Measurements from ENCODE around the gene PTPRG. TPM values are rescaled to one million over a fixed set of nuclear protein-coding genes. Genes with fewer than 3 reads are reported as not detected.

Gene PTPRG
- total and polyA plus RNA-seq, 2 donors (not counting 1 experiment from before 2014, with no cell fraction given): 67.0 to 97.9 TPM

DNA sequence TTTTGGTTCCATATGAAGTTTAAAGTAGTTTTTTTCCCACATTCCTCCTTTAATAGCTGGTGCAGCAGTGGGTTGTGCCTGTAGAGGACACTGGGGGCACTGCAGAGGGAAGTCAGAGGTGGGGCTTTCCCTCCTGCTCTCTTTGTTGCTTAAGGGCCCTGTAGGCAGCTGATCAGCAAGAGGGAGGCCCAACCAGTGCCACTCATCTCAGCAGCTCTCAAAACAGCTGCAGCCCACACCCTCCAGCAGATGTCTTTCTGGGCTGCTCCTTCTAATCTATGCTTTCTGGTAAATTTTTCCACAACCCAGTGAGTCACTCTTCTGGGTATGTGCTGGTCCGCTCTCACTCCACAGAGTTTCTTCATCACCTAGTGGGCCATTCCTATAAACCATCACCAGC is 548.2 kb downstream of the PTPRG start:
- H3K4me3 ChIP-seq (replicated peaks in 1 of 4; ENCODE audit: control extremely low read depth in 1 of 4, insufficient read depth in 1 of 4, low read depth in 3 of 4, low read length in 4 of 4): no peak overlapping the region
- no peaks in the 10 kb centered on the region for H4K20me1 ChIP-seq (ENCODE audit: control insufficient read depth, extremely low read depth, insufficient read depth, low read length)
- peak overlapping the region; percentile 39 for H3K27ac ChIP-seq (ENCODE audit: insufficient read depth, low read length)
- H3K9ac ChIP-seq (ENCODE audit: insufficient read depth, low read length): no peak overlapping the region
- H2AFZ ChIP-seq (ENCODE audit: low read length): no peak overlapping the region
- no peaks in the 10 kb centered on the region for H3K79me2 ChIP-seq (ENCODE audit: control insufficient read depth, insufficient read depth, low read length)
- peaks cover 5% of the 10 kb centered on the region for H3K4me1 ChIP-seq (ENCODE audit: control insufficient read depth, extremely low read depth, insufficient read depth, low read length)
- TF ChIP-seq EZH2 (IDR thresholded peaks at IDR 0.05; ENCODE audit: low read length, missing control alignments): no peak
- TF ChIP-seq, protein P1, sequence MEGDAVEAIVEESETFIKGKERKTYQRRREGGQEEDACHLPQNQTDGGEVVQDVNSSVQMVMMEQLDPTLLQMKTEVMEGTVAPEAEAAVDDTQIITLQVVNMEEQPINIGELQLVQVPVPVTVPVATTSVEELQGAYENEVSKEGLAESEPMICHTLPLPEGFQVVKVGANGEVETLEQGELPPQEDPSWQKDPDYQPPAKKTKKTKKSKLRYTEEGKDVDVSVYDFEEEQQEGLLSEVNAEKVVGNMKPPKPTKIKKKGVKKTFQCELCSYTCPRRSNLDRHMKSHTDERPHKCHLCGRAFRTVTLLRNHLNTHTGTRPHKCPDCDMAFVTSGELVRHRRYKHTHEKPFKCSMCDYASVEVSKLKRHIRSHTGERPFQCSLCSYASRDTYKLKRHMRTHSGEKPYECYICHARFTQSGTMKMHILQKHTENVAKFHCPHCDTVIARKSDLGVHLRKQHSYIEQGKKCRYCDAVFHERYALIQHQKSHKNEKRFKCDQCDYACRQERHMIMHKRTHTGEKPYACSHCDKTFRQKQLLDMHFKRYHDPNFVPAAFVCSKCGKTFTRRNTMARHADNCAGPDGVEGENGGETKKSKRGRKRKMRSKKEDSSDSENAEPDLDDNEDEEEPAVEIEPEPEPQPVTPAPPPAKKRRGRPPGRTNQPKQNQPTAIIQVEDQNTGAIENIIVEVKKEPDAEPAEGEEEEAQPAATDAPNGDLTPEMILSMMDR (conservative IDR thresholded peaks at IDR 0.05 in 1 of 2, IDR thresholded peaks at IDR 0.05 in 1 of 2; ENCODE audit: low read depth in 1 of 2, low read length in 2 of 2): peak; percentile 41 to 49
- H3K27me3 ChIP-seq (ENCODE audit: control insufficient read depth, insufficient read depth, low read length): no peaks in the 10 kb centered on the region
- DNase-seq (ENCODE audit: low read depth in 2 of 2): peak; percentile 96 to 98
- H3K9me3 ChIP-seq (ENCODE audit: control insufficient read depth, insufficient read depth, low read depth, low read length): no peaks in the 10 kb centered on the region
- H3K4me2 ChIP-seq (ENCODE audit: extremely low read depth, insufficient read depth, low read length): no peak overlapping the region
- H3K36me3 ChIP-seq (ENCODE audit: control insufficient read depth, insufficient read depth, low read length): no peaks in the 10 kb centered on the region

- Histone ChIP-seq H3K4me1 (ENCODE audit: control insufficient read depth, extremely low read depth, insufficient read depth, low read length) (peaks cover 5% of the 10 kb centered on the region), H3K4me3 (replicated peaks in 1 of 4; ENCODE audit: control extremely low read depth in 1 of 4, insufficient read depth in 1 of 4, low read depth in 3 of 4, low read length in 4 of 4) (no peak overlapping the region), H2AFZ (ENCODE audit: low read length) (no peak overlapping the region), H3K36me3 (ENCODE audit: control insufficient read depth, insufficient read depth, low read length) (no peaks in the 10 kb centered on the region), H3K79me2 (ENCODE audit: control insufficient read depth, insufficient read depth, low read length) (no peaks in the 10 kb centered on the region), H4K20me1 (ENCODE audit: control insufficient read depth, extremely low read depth, insufficient read depth, low read length) (no peaks in the 10 kb centered on the region), H3K4me2 (ENCODE audit: extremely low read depth, insufficient read depth, low read length) (no peak overlapping the region), H3K27ac (ENCODE audit: insufficient read depth, low read length) (no peak overlapping the region), H3K9me3 (ENCODE audit: control insufficient read depth, insufficient read depth, low read depth, low read length) (no peaks in the 10 kb centered on the region), H3K9ac (ENCODE audit: insufficient read depth, low read length) (no peak overlapping the region), H3K27me3 (ENCODE audit: control insufficient read depth, insufficient read depth, low read length) (no peaks in the 10 kb centered on the region)
- TF ChIP-seq, protein P1 (conservative IDR thresholded peaks at IDR 0.05 in 1 of 2, IDR thresholded peaks at IDR 0.05 in 1 of 2; ENCODE audit: low read depth in 1 of 2, low read length in 2 of 2): no peak
- no peak for TF ChIP-seq EZH2 (IDR thresholded peaks at IDR 0.05; ENCODE audit: low read length, missing control alignments)
- DNase-seq (ENCODE audit: low read depth in 2 of 2): peak in 1 of 2 donors; percentile 64
These were observed 549.3 kb downstream of the PTPRG start for GRCh38 chr3:62110443-62111225.

GRCh38 chr3:62113092-62113491 is 551.7 kb downstream of the PTPRG start:
- Histone ChIP-seq H3K4me3 (replicated peaks in 1 of 4; ENCODE audit: control extremely low read depth in 1 of 4, insufficient read depth in 1 of 4, low read depth in 3 of 4, low read length in 4 of 4) (no peak overlapping the region), H3K9ac (ENCODE audit: insufficient read depth, low read length) (no peak overlapping the region), H3K9me3 (ENCODE audit: control insufficient read depth, insufficient read depth, low read depth, low read length) (no peaks in the 10 kb centered on the region), H3K36me3 (ENCODE audit: control insufficient read depth, insufficient read depth, low read length) (no peaks in the 10 kb centered on the region), H3K4me1 (ENCODE audit: control insufficient read depth, extremely low read depth, insufficient read depth, low read length) (peaks cover 5% of the 10 kb centered on the region), H3K4me2 (ENCODE audit: extremely low read depth, insufficient read depth, low read length) (no peak overlapping the region), H3K79me2 (ENCODE audit: control insufficient read depth, insufficient read depth, low read length) (no peaks in the 10 kb centered on the region), H3K27ac (ENCODE audit: insufficient read depth, low read length) (no peak overlapping the region), H3K27me3 (ENCODE audit: control insufficient read depth, insufficient read depth, low read length) (no peaks in the 10 kb centered on the region), H4K20me1 (ENCODE audit: control insufficient read depth, extremely low read depth, insufficient read depth, low read length) (no peaks in the 10 kb centered on the region), H2AFZ (ENCODE audit: low read length) (no peak overlapping the region)
- TF ChIP-seq, protein P1 (conservative IDR thresholded peaks at IDR 0.05 in 1 of 2, IDR thresholded peaks at IDR 0.05 in 1 of 2; ENCODE audit: low read depth in 1 of 2, low read length in 2 of 2): no peak
- TF ChIP-seq EZH2 (IDR thresholded peaks at IDR 0.05; ENCODE audit: low read length, missing control alignments): no peak
- DNase-seq (ENCODE audit: low read depth in 2 of 2): no peak
